NCI-H2171 (cell line): ENCODE data around the gene ATG9B.
"Not testable (repeated sequence)": the region's sequence is repeated elsewhere in the genome, so short reads cannot be mapped to it uniquely, and the experiment has no call there.

Experiments used
- DNase-seq: peaks from one replicate; lab custom pipeline; 2025; lab: John Stamatoyannopoulos, UW

ATG9B gene

GRCh38 chr7:151015967-151016366 lies 8.3 kb downstream of the ATG9B start:
- DNase-seq: no peak

GRCh38 chr7:151014950-151015349 lies 9.3 kb downstream of the ATG9B start:
- DNase-seq: no peak

- DNase-seq: no peak
Measured at GRCh38 chr7:151013733-151014497, 10.4 kb downstream of the ATG9B start.

- DNase-seq: no peak
Measured at GRCh38 chr7:151013356-151013732, 10.9 kb downstream of the ATG9B start.

GRCh38 chr7:151012911-151013347 lies 11.4 kb downstream of the ATG9B start:
- peak; percentile 12 for DNase-seq

GRCh38 chr7:151012031-151012692 lies 12.1 kb downstream of the ATG9B start:
- no peak for DNase-seq

- not testable (repeated sequence) for DNase-seq
Measured at GRCh38 chr7:151011616-151012015, 12.7 kb downstream of the ATG9B start.

GRCh38 chr7:151011097-151011409 lies 13.2 kb downstream of the ATG9B start:
- no peak for DNase-seq

- no peak for DNase-seq
Measured at GRCh38 chr7:151010307-151011096, 13.8 kb downstream of the ATG9B start.

GRCh38 chr7:151010037-151010306 lies 14.3 kb downstream of the ATG9B start:
- DNase-seq: no peak

- no peak for DNase-seq
Measured at GRCh38 chr7:151009327-151010036, 14.8 kb downstream of the ATG9B start.

- no peak for DNase-seq
Measured at GRCh38 chr7:151008511-151009323, 15.6 kb downstream of the ATG9B start.

GRCh38 chr7:151008143-151008510 lies 16.2 kb downstream of the ATG9B start:
- no peak for DNase-seq

- DNase-seq: no peak
Measured at GRCh38 chr7:151007469-151007898, 16.8 kb downstream of the ATG9B start.

GRCh38 chr7:151006590-151007300 lies 17.5 kb downstream of the ATG9B start:
- DNase-seq: no peak

- no peak for DNase-seq
Measured at GRCh38 chr7:151005566-151005965, 18.7 kb downstream of the ATG9B start.

GRCh38 chr7:151003572-151003971 lies 20.7 kb downstream of the ATG9B start:
- no peak for DNase-seq

GRCh38 chr7:151001546-151001945 lies 22.7 kb downstream of the ATG9B start:
- no peak for DNase-seq

- DNase-seq: no peak
Measured at GRCh38 chr7:151000897-151001495, 23.3 kb downstream of the ATG9B start.

- DNase-seq: no peak
Measured at GRCh38 chr7:150999497-151000230, 24.6 kb downstream of the ATG9B start.
